Measurements from ENCODE around the gene KRTAP22-2.

KRTAP22-2 gene

DNA sequence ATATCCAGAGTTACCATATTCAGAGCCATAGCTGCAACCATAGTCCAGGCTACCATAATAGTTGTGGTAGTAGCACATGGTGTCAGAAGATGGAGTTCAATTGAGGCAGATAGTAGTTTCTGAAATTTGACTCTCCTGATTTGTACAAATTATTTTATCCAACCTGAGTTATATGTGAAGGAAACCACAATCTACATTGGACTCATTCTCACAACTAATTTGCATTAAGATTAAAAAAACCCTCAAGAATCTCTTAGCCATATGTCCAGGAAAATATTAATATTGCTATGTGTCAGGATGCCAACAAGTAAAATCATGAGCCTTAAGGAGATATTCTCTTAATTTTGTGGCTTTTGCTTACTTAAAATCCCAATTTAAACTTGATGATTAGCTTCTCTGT lies at the start of gene KRTAP22-2:
TSS of gene KRTAP22-2 (minus strand) at position 101 of the 400 bp plus-strand sequence.
- TF ChIP-seq, protein P1, sequence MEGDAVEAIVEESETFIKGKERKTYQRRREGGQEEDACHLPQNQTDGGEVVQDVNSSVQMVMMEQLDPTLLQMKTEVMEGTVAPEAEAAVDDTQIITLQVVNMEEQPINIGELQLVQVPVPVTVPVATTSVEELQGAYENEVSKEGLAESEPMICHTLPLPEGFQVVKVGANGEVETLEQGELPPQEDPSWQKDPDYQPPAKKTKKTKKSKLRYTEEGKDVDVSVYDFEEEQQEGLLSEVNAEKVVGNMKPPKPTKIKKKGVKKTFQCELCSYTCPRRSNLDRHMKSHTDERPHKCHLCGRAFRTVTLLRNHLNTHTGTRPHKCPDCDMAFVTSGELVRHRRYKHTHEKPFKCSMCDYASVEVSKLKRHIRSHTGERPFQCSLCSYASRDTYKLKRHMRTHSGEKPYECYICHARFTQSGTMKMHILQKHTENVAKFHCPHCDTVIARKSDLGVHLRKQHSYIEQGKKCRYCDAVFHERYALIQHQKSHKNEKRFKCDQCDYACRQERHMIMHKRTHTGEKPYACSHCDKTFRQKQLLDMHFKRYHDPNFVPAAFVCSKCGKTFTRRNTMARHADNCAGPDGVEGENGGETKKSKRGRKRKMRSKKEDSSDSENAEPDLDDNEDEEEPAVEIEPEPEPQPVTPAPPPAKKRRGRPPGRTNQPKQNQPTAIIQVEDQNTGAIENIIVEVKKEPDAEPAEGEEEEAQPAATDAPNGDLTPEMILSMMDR (IDR thresholded peaks at IDR 0.05) = no peak
- Histone ChIP-seq H3K4me1 (no peaks in the 10 kb centered on the region), H3K9me3 (ENCODE audit: control insufficient read depth, low read length) (no peaks in the 10 kb centered on the region), H3K4me3 (ENCODE audit: low read depth, low read length) (no peak within 1 kb of the TSS), H3K27me3 (ENCODE audit: control insufficient read depth, insufficient read depth, low read length) (no peaks in the 10 kb centered on the region), H3K4me2 (ENCODE audit: low read length) (no peak within 1 kb of the TSS), H3K79me2 (no peaks in the 10 kb centered on the region), H3K36me3 (ENCODE audit: control insufficient read depth, insufficient read depth, low read length) (no peaks in the 10 kb centered on the region), H3K9ac (no peak within 1 kb of the TSS), H3K27ac (no peak within 1 kb of the TSS), H2AFZ (no peak within 1 kb of the TSS)

DNA sequence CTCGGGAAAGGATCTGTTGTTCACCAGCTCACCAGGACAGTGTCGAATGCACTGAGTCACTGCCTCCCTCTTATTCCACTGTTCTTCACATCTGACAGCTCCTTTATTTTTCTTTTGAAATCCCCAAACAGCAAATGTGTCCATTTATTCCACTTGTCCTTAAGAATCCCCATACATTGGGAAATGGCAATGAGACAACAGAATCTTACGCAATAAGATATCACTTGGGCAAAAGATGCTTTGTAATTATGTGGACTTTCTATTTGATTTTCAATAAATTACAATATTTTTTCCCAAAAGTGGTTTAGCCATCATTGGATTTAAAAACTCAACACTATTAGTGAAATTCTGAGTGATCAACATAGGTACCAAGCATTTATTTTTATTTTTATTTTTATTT lies 48.5 kb upstream of the KRTAP22-2 start:
- Histone ChIP-seq H3K4me2 (ENCODE audit: low read length) (no peak overlapping the region), H3K4me1 (no peaks in the 10 kb centered on the region), H2AFZ (no peak overlapping the region), H3K27ac (no peak overlapping the region), H3K4me3 (ENCODE audit: low read depth, low read length) (no peak overlapping the region), H3K27me3 (ENCODE audit: control insufficient read depth, insufficient read depth, low read length) (no peaks in the 10 kb centered on the region), H3K9ac (no peak overlapping the region), H3K9me3 (ENCODE audit: control insufficient read depth, low read length) (no peaks in the 10 kb centered on the region), H3K79me2 (no peaks in the 10 kb centered on the region), H3K36me3 (ENCODE audit: control insufficient read depth, insufficient read depth, low read length) (no peaks in the 10 kb centered on the region)
- TF ChIP-seq, protein P1 (IDR thresholded peaks at IDR 0.05) = no peak

DNA sequence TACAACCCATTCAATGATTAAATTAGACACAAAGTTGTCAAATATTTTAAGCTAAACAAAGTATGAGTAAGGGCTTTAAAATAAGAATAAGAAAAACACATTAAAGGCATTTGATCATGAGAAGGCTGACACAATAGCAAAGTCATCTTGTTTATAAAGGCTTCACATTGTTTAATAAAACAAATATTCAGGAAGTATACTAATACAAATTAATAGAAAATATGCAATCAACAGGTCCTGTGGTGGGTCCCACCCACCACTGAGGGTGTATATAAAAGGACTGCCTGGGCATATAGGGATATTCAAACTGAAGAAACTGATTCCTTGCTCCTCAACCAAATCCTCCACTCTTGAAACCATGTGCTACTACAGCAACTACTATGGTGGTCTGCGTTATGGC lies 44.7 kb upstream of the KRTAP22-2 start, which contains the start of gene KRTAP20-2:
TSS of gene KRTAP20-2 (plus strand) at position 301 of the 400 bp plus-strand sequence. CDS start at position 359, 58 bp downstream.
- TF ChIP-seq, protein P1 (IDR thresholded peaks at IDR 0.05) = no peak
- Histone ChIP-seq H3K36me3 (ENCODE audit: control insufficient read depth, insufficient read depth, low read length) (no peaks in the 10 kb centered on the region), H3K9ac (no peak within 1 kb of the TSS), H2AFZ (no peak within 1 kb of the TSS), H3K9me3 (ENCODE audit: control insufficient read depth, low read length) (no peaks in the 10 kb centered on the region), H3K27ac (no peak within 1 kb of the TSS), H3K27me3 (ENCODE audit: control insufficient read depth, insufficient read depth, low read length) (no peaks in the 10 kb centered on the region), H3K79me2 (no peaks in the 10 kb centered on the region), H3K4me1 (no peaks in the 10 kb centered on the region), H3K4me2 (ENCODE audit: low read length) (no peak within 1 kb of the TSS), H3K4me3 (ENCODE audit: low read depth, low read length) (no peak within 1 kb of the TSS)

DNA sequence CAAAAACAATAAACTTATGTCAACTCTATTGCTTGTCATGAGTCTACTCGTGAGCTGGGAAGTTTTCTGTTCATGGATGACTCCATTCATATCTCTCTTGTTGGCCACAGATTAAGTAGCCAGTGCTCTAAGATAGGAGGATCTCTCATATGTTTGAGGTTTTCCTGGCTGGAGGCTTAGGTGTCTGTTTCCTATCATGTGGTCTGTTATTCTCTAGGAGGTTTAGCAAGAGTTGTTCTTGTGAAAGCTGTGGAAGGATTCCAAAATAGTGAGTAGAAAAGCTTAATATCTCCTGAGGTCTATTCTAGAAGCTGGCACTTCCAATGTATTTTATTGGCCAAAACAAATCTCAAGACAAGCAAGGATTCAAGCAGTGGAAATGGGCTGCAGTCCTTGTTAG lies 39.0 kb upstream of the KRTAP22-2 start:
- no peak overlapping the region for H3K9ac ChIP-seq
- H3K79me2 ChIP-seq = no peaks in the 10 kb centered on the region
- no peak overlapping the region for H3K27ac ChIP-seq
- no peak overlapping the region for H3K4me3 ChIP-seq (ENCODE audit: low read depth, low read length)
- TF ChIP-seq, protein P1 (IDR thresholded peaks at IDR 0.05) = no peak
- H3K4me1 ChIP-seq = no peaks in the 10 kb centered on the region
- no peak overlapping the region for H3K4me2 ChIP-seq (ENCODE audit: low read length)
- H3K27me3 ChIP-seq (ENCODE audit: control insufficient read depth, insufficient read depth, low read length) = no peaks in the 10 kb centered on the region
- no peak overlapping the region for H2AFZ ChIP-seq
- no peaks in the 10 kb centered on the region for H3K36me3 ChIP-seq (ENCODE audit: control insufficient read depth, insufficient read depth, low read length)
- no peaks in the 10 kb centered on the region for H3K9me3 ChIP-seq (ENCODE audit: control insufficient read depth, low read length)

DNA sequence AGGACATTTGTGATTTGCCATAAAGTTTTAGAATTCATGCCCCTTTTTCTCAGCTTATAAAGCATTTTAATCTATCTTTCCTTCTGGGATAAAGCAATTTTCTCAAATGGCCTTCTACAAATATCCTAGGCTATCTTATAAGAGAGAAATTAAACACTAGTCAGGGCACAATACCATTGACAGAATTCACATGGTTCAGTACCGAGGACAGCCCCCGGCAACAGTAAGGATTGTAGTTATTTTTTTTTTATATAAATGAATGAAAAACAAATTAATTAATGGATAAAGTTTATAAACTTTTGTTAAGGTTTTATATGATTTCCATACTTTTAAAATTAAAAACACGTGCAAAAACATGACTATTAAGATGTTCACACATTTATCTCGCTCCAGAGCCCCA lies 37.9 kb upstream of the KRTAP22-2 start:
- Histone ChIP-seq H3K9me3 (ENCODE audit: control insufficient read depth, low read length) (no peaks in the 10 kb centered on the region), H3K27ac (no peak overlapping the region), H2AFZ (no peak overlapping the region), H3K36me3 (ENCODE audit: control insufficient read depth, insufficient read depth, low read length) (no peaks in the 10 kb centered on the region), H3K4me2 (ENCODE audit: low read length) (no peak overlapping the region), H3K9ac (no peak overlapping the region), H3K4me1 (no peaks in the 10 kb centered on the region), H3K4me3 (ENCODE audit: low read depth, low read length) (no peak overlapping the region), H3K79me2 (no peaks in the 10 kb centered on the region), H3K27me3 (ENCODE audit: control insufficient read depth, insufficient read depth, low read length) (no peaks in the 10 kb centered on the region)
- TF ChIP-seq, protein P1 (IDR thresholded peaks at IDR 0.05) = no peak
